KOPT-K1 (cell line): ENCODE results near the gene PARP12.

Experiments
- H3K27ac ChIP-seq: fragments of 200-600 bp; sonication (generic); 2 replicates; pipeline ENCODE4 v1.5.1; 2016; ENCODE audit warnings: antibody characterized with exemption, mild to moderate bottlenecking, low read depth, low read length; ENCODE audit not compliant: poor library complexity, severe bottlenecking
- H3K36me3 ChIP-seq: fragments of 200-600 bp; sonication (generic); 2 replicates; pipeline ENCODE4 v1.5.1; 2017; ENCODE audit warnings: antibody characterized with exemption, mild to moderate bottlenecking, low read length, moderate library complexity; ENCODE audit not compliant: insufficient read depth
- H3K9me3 ChIP-seq: fragments of 200-600 bp; sonication (generic); 2 replicates; pipeline ENCODE4 v1.5.1; 2017; ENCODE audit warnings: antibody characterized with exemption, low read length, mild to moderate bottlenecking; ENCODE audit not compliant: insufficient read depth, poor library complexity, severe bottlenecking

Gene PARP12

DNA sequence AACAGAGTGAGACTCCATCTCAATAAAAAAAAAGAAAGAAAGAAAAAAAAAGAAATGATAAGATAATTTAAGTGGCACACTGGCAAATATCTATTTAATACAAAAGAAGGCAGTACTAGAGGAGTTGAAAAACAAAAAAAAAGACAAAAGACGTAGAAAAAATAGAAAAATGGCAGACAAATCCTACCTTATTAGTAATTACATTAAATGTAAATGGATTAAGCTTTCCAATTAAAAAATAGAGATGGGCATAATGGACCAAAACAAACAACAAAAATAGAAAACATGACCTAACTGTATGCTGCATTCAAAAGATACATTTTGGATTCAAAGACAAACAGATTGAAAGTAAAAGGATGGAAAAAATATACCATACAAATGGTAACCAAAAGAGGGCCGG lies 5.3 kb upstream of the PARP12 start:
- Histone ChIP-seq H3K27ac (no peak overlapping the region), H3K36me3 (no peaks in the 10 kb centered on the region), H3K9me3 (peaks cover 34% of the 10 kb centered on the region)

GRCh38 chr7:140067052-140067451 lies 4.3 kb upstream of the PARP12 start:
- no peak overlapping the region for H3K27ac ChIP-seq
- H3K9me3 ChIP-seq = peaks cover 34% of the 10 kb centered on the region
- H3K36me3 ChIP-seq = no peaks in the 10 kb centered on the region

DNA sequence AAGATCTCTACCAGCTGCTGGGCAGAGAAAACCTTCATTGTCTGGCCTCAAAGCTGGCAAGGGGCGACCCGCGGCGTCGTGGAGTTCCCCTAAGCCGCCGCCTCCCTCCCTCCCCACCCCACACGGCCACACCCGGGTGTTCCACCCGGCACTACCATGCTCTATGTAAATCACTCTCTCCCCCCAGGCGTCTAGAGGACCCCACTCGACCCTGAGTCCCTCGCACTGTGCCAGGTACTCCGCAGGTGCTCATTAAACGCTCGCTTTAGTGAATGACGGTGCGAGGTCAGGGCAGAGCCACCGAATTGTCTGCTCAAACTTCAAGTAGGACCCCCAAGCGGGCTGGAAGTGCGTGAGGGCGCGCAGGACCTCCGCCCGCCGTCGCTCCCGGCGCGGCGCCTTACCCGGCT lies 628 bp downstream of the PARP12 start:
- peaks cover 8% of the 10 kb centered on the region for H3K36me3 ChIP-seq
- peaks cover 15% of the 10 kb centered on the region for H3K9me3 ChIP-seq
- H3K27ac ChIP-seq = peak overlapping the region; percentile 81

DNA sequence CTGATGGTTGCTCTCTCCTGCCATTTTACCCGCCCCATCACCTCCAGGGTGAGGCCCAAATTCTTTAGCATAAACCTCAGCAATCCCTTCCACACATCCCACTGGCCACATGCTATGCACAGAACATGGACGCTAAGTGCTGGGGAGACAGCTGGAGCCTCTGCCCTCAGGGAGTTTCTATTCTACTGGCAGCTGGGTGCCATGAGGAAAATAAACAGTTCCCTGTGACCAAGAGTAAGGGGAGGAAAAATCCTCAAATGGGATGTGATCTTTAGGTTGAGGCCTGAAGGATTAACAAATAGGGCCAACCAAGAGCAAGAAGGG lies 1.2 kb downstream of the PARP12 start:
- Histone ChIP-seq H3K27ac (peak overlapping the region; percentile 81), H3K36me3 (peaks cover 14% of the 10 kb centered on the region), H3K9me3 (peaks cover 10% of the 10 kb centered on the region)

- H3K9me3 ChIP-seq = peaks cover 4% of the 10 kb centered on the region
- H3K27ac ChIP-seq = peak overlapping the region; percentile 81
These were observed 1.8 kb downstream of the PARP12 start for GRCh38 chr7:140060788-140061606.

DNA sequence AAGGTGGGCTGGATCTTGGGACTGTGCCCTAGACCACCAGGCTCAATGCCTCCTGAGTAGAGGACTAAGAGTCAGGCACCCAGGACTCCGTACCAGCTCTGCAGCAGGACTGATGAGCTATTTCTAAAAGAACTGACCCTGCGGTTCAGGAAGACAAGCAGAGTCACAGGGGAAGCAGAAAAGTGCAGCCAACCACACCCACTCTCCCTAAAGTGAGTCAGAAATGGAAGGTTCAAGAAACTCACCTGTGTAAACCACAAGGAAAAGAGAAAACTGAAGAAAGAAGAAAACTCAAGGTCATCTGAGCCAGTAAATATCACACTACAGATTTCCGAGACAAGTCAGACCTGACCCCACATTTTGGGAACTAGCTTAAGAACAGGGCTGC lies 2.5 kb downstream of the PARP12 start:
- H3K36me3 ChIP-seq = peaks cover 27% of the 10 kb centered on the region
- H3K9me3 ChIP-seq = no peaks in the 10 kb centered on the region
- no peak overlapping the region for H3K27ac ChIP-seq

More at GRCh38 chr7:140060788-140061606, 1.8 kb downstream of the PARP12 start:
- peaks cover 20% of the 10 kb centered on the region for H3K36me3 ChIP-seq

GRCh38 chr7:140059273-140060242 lies 3.2 kb downstream of the PARP12 start:
- no peaks in the 10 kb centered on the region for H3K9me3 ChIP-seq
- H3K36me3 ChIP-seq = peaks cover 34% of the 10 kb centered on the region
- peak overlapping the region; percentile 6 for H3K27ac ChIP-seq

DNA sequence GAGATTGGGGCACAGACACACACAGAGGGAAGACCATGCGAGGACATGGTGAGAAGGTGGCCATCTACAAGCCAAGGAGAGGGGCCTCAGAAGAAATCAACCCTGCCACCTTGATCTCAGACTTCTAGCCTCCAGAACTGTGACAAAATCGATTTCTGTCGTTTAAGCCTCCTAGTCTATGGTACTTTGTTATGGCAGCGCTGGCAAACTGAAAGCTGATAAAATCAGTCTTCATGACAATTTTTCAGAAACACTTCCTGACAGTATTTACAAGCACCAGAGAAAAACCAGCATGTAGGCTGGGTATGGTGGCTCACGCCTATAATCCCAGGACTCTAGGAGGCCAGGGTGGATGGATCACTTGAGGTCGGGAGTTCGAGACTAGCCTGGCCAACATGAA lies 4.2 kb downstream of the PARP12 start:
- Histone ChIP-seq H3K27ac (peak overlapping the region; percentile 27), H3K9me3 (no peaks in the 10 kb centered on the region), H3K36me3 (peaks cover 44% of the 10 kb centered on the region)

- Histone ChIP-seq H3K36me3 (peaks cover 58% of the 10 kb centered on the region), H3K27ac (no peak overlapping the region), H3K9me3 (no peaks in the 10 kb centered on the region)
These were observed 5.6 kb downstream of the PARP12 start for GRCh38 chr7:140057143-140057535.

DNA sequence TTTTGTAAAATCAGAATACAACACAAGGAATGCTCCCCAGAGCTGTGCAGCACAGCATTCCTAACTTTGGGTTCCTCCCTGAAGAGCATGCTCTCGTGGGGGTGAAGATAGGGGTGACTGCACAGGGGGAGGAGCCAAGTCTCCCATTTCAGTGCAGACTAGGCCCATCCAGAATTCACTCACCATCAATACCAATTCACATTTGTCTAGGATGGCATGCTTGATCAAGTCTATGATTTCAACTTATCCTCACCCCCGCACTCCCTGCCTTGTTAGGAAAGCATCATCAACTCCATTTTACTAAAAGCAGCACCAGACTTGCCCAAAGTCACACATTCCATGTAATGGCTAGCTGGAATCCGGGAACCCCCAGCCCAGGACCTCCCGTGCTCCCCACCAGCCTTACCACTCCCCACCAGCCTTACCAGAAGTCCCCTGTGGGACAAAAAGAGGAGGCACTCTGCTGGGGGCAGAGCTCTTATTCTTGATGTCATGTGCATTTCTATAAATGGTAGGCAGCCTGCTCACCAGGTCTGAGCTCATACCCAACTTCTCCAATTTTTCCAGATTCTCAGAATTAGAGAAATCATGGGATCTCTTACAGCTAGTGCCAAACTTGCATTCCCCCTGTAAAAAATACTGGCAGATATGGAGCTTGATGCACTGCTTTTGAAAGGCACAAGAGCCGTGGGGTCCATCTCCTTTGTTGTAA lies 6.2 kb downstream of the PARP12 start:
- Histone ChIP-seq H3K36me3 (peaks cover 64% of the 10 kb centered on the region), H3K27ac (no peak overlapping the region), H3K9me3 (no peaks in the 10 kb centered on the region)

- Histone ChIP-seq H3K36me3 (peaks cover 67% of the 10 kb centered on the region), H3K9me3 (no peaks in the 10 kb centered on the region), H3K27ac (no peak overlapping the region)
These were observed 6.9 kb downstream of the PARP12 start for GRCh38 chr7:140055833-140056232.

- Histone ChIP-seq H3K36me3 (peaks cover 78% of the 10 kb centered on the region), H3K27ac (peak overlapping the region; percentile 11), H3K9me3 (no peaks in the 10 kb centered on the region)
These were observed 8.0 kb downstream of the PARP12 start for GRCh38 chr7:140054751-140055150.

- H3K9me3 ChIP-seq = no peaks in the 10 kb centered on the region
- peaks cover 81% of the 10 kb centered on the region for H3K36me3 ChIP-seq
- peak overlapping the region; percentile 11 for H3K27ac ChIP-seq
These were observed 8.8 kb downstream of the PARP12 start for GRCh38 chr7:140053812-140054539.

GRCh38 chr7:140051820-140052219 lies 10.9 kb downstream of the PARP12 start:
- H3K9me3 ChIP-seq = no peaks in the 10 kb centered on the region
- H3K27ac ChIP-seq = no peak overlapping the region
- peaks cover 88% of the 10 kb centered on the region for H3K36me3 ChIP-seq
